IPS DF 19.7 (cell line): ENCODE measurements around the gene TFR2.

Experiments
- DNase-seq: peaks from one replicate; pipeline ENCODE4 v3.0.0-alpha.2; 2013; ENCODE audit warnings: low read depth, low spot score

Gene TFR2

GRCh38 chr7:100586266-100587025, 54.9 kb downstream of the TFR2 start, which contains the start of gene FBXO24:
Gene FBXO24 (plus strand): TSS chr7:100586328. CDS start chr7:100586626, 298 bp downstream.
- DNase-seq = peak; percentile 98

GRCh38 chr7:100585511-100586265, 55.7 kb downstream of the TFR2 start, which contains the start of gene LRCH4:
Gene LRCH4 (minus strand): TSS chr7:100586129. CDS start chr7:100586100, 29 bp downstream.
- DNase-seq = no peak

GRCh38 chr7:100584683-100585510, 56.5 kb downstream of the TFR2 start:
- DNase-seq = no peak

- no peak for DNase-seq
Measured at GRCh38 chr7:100584054-100584682, 57.2 kb downstream of the TFR2 start.

GRCh38 chr7:100583132-100584053, 58.0 kb downstream of the TFR2 start:
- no peak for DNase-seq

GRCh38 chr7:100582650-100583049, 58.7 kb downstream of the TFR2 start:
- DNase-seq = no peak

- DNase-seq = no peak
Measured at GRCh38 chr7:100582041-100582579, 59.2 kb downstream of the TFR2 start.

GRCh38 chr7:100580466-100581283, 60.7 kb downstream of the TFR2 start:
- no peak for DNase-seq

- DNase-seq = no peak
Measured at GRCh38 chr7:100578246-100579183, 62.8 kb downstream of the TFR2 start.

GRCh38 chr7:100577507-100577906, 63.8 kb downstream of the TFR2 start:
- no peak for DNase-seq

GRCh38 chr7:100577103-100577502, 64.2 kb downstream of the TFR2 start:
- no peak for DNase-seq

- DNase-seq = no peak
Measured at GRCh38 chr7:100576384-100576993, 64.9 kb downstream of the TFR2 start.

- DNase-seq = no peak
Measured at GRCh38 chr7:100575746-100576383, 65.5 kb downstream of the TFR2 start.

GRCh38 chr7:100575206-100575631, 66.1 kb downstream of the TFR2 start:
- DNase-seq = no peak

GRCh38 chr7:100574362-100575205, 66.8 kb downstream of the TFR2 start:
- no peak for DNase-seq

GRCh38 chr7:100573691-100574361, 67.5 kb downstream of the TFR2 start, which contains the start of gene SAP25:
Gene SAP25 (minus strand): TSS chr7:100573900. CDS start chr7:100573742, 158 bp downstream.
- no peak for DNase-seq
